Common myeloid progenitor, CD34-positive (primary cell): ENCODE results near the gene MEGF11.

ENCODE experiments used
- CTCF ChIA-PET: fragments of 350-600 bp; sonication (Branson Sonifier 250); formaldehyde crosslinking; loops from one replicate; lab custom pipeline; 2021; ENCODE audit warnings: antibody characterized with exemption; lab: Charles Lee
- POLR2A ChIA-PET: fragments of 350-600 bp; sonication (Branson Sonifier 250); formaldehyde crosslinking; loops from one replicate; lab custom pipeline; 2021; ENCODE audit warnings: antibody characterized with exemption; lab: Charles Lee
- DNase-seq, 3 donors: peaks; one replicate each; pipeline versions ENCODE4 v3.0.0 to v3.0.0-alpha.2; 2013
- H3K27ac ChIP-seq, 2 experiments: 1 replicate in 1 of 2; 2 replicates in 1 of 2; pipeline ENCODE4 v1.7.0; 2013; ENCODE audit warnings: inconsistent platforms in 2 of 2, low read length in 2 of 2, mild to moderate bottlenecking in 2 of 2, low read depth in 1 of 2, moderate library complexity in 1 of 2; ENCODE audit not compliant: severe bottlenecking in 2 of 2, insufficient read depth in 1 of 2, poor library complexity in 1 of 2
- H3K27me3 ChIP-seq, 5 experiments: replicated peaks in 2 of 5; 1 replicate in 3 of 5; 2 replicates in 2 of 5; pipeline versions ENCODE4 v1.6.1 to v1.7.0; 2013; ENCODE audit warnings: low read length in 4 of 5, mild to moderate bottlenecking in 2 of 5, moderate library complexity in 2 of 5, inconsistent platforms in 1 of 5; ENCODE audit not compliant: insufficient read depth in 5 of 5, control insufficient read depth in 4 of 5
- H3K36me3 ChIP-seq, 4 experiments: 1 replicate in 2 of 4; 2 replicates in 2 of 4; pipeline versions ENCODE4 v1.6.1 to v1.7.0; 2013; ENCODE audit warnings: low read length in 3 of 4, control low read depth in 1 of 4, mild to moderate bottlenecking in 1 of 4; ENCODE audit not compliant: control insufficient read depth in 4 of 4, insufficient read depth in 4 of 4
- H3K4me1 ChIP-seq, 4 experiments: 1 replicate in 3 of 4; 2 replicates in 1 of 4; pipeline versions ENCODE4 v1.6.1 to v1.7.1; 2013; ENCODE audit warnings: low read length in 3 of 4, mild to moderate bottlenecking in 3 of 4, control low read depth in 1 of 4, inconsistent platforms in 1 of 4, moderate library complexity in 1 of 4; ENCODE audit not compliant: control insufficient read depth in 4 of 4, insufficient read depth in 4 of 4; ENCODE audit errors: control extremely low read depth in 1 of 4
- H3K4me3 ChIP-seq, 7 experiments: 1 replicate in 4 of 7; 2 replicates in 3 of 7; pipeline versions ENCODE4 v1.5.1 to v1.7.0; 2013; ENCODE audit warnings: mild to moderate bottlenecking in 7 of 7, low read length in 6 of 7, moderate library complexity in 6 of 7, inconsistent platforms in 2 of 7, low read depth in 2 of 7, control low read depth in 1 of 7; ENCODE audit not compliant: insufficient read depth in 4 of 7, control insufficient read depth in 1 of 7; ENCODE audit errors: extremely low read depth in 1 of 7
- H3K9me3 ChIP-seq, 5 experiments: 1 replicate in 4 of 5; 2 replicates in 1 of 5; pipeline versions ENCODE4 v1.6.1 to v1.7.1; 2013; ENCODE audit warnings: low read length in 4 of 5, mild to moderate bottlenecking in 2 of 5, inconsistent platforms in 1 of 5, low read depth in 1 of 5, moderate library complexity in 1 of 5; ENCODE audit not compliant: control insufficient read depth in 4 of 5, insufficient read depth in 2 of 5; ENCODE audit errors: control extremely low read depth in 1 of 5
- WGBS: methylation state at CpG from one replicate; pipeline ENCODE4 v1.1.5; 2013; ENCODE audit not compliant: insufficient coverage; 5-methylcytosine and 5-hydroxymethylcytosine counted together

MEGF11 gene

GRCh38 chr15:66076591-66077319 is 176.8 kb downstream of the MEGF11 start:
- Histone ChIP-seq H3K36me3 (no peaks in the 10 kb centered on the region), H3K4me1 (no peaks in the 10 kb centered on the region), H3K27me3 (peaks cover 0 to 35% (median 12%) of the 10 kb centered on the region in 5 experiments), H3K4me3 (no peak overlapping the region), H3K27ac (no peak overlapping the region), H3K9me3 (no peaks in the 10 kb centered on the region)
- 92% methylated on average over 2 of the region's 4 CpGs for WGBS
- POLR2A ChIA-PET = no interaction called here
- DNase-seq = no peak
- CTCF ChIA-PET = no interaction called here

- Histone ChIP-seq H3K27ac (no peak overlapping the region), H3K36me3 (no peaks in the 10 kb centered on the region), H3K27me3 (peaks cover 0 to 34% (median 16%) of the 10 kb centered on the region in 5 experiments), H3K4me3 (no peak overlapping the region), H3K9me3 (no peaks in the 10 kb centered on the region), H3K4me1 (no peaks in the 10 kb centered on the region)
- DNase-seq = no peak
- ChIA-PET CTCF (interaction anchor here (1.0 to 1.2 kb wide), 2 partner anchors 9 to 13 kb away, joined by 3 read pairs; no protein-coding TSS in a partner anchor), POLR2A (no interaction called here)
- WGBS = 100% methylated on average over 1 of the region's 1 CpG
These were observed 177.6 kb downstream of the MEGF11 start for GRCh38 chr15:66075947-66076346.

GRCh38 chr15:66072616-66073361 is 180.8 kb downstream of the MEGF11 start:
- CTCF ChIA-PET = interaction anchor here (1.9 kb wide), 1 partner anchor 10 kb away, joined by 3 read pairs; no protein-coding TSS in a partner anchor
- no peak for DNase-seq

GRCh38 chr15:66071921-66072295 is 181.6 kb downstream of the MEGF11 start:
- H3K4me3 ChIP-seq = no peak overlapping the region
- H3K4me1 ChIP-seq = no peaks in the 10 kb centered on the region
- WGBS = 95% methylated on average over 7 of the region's 7 CpGs
- H3K27me3 ChIP-seq = peaks cover 0 to 23% (median 0%) of the 10 kb centered on the region in 5 experiments
- no peaks in the 10 kb centered on the region for H3K36me3 ChIP-seq
- no peak for DNase-seq
- ChIA-PET POLR2A (no interaction called here), CTCF (interaction anchor here (1.9 kb wide), 1 partner anchor 9 kb away, joined by 3 read pairs; no protein-coding TSS in a partner anchor)
- H3K9me3 ChIP-seq = no peaks in the 10 kb centered on the region
- no peak overlapping the region for H3K27ac ChIP-seq

More at GRCh38 chr15:66072616-66073361, 180.8 kb downstream of the MEGF11 start:
- Histone ChIP-seq H3K27ac (no peak overlapping the region), H3K9me3 (no peaks in the 10 kb centered on the region), H3K4me3 (no peak overlapping the region), H3K36me3 (no peaks in the 10 kb centered on the region), H3K27me3 (peaks cover 0 to 26% (median 3%) of the 10 kb centered on the region in 5 experiments), H3K4me1 (no peaks in the 10 kb centered on the region)
- 72% methylated on average over 10 of the region's 11 CpGs for WGBS
- POLR2A ChIA-PET = no interaction called here

- CTCF ChIA-PET = interaction anchor here (1.9 kb wide), 1 partner anchor 8 kb away, joined by 3 read pairs; no protein-coding TSS in a partner anchor
- 94% methylated on average over 13 of the region's 14 CpGs for WGBS
- no peak overlapping the region for H3K27ac ChIP-seq
- H3K9me3 ChIP-seq = no peaks in the 10 kb centered on the region
- H3K27me3 ChIP-seq = peaks cover 0 to 23% (median 0%) of the 10 kb centered on the region in 5 experiments
- no peak for DNase-seq
- H3K4me3 ChIP-seq = no peak overlapping the region
- no peaks in the 10 kb centered on the region for H3K36me3 ChIP-seq
- POLR2A ChIA-PET = no interaction called here
- no peaks in the 10 kb centered on the region for H3K4me1 ChIP-seq
These were observed 182.2 kb downstream of the MEGF11 start for GRCh38 chr15:66071160-66071920.

- Histone ChIP-seq H3K4me3 (no peak overlapping the region), H3K27me3 (peaks cover 0 to 23% (median 0%) of the 10 kb centered on the region in 5 experiments), H3K27ac (no peak overlapping the region), H3K4me1 (no peaks in the 10 kb centered on the region), H3K36me3 (no peaks in the 10 kb centered on the region), H3K9me3 (no peaks in the 10 kb centered on the region)
- WGBS = 94% methylated on average over 2 of the region's 7 CpGs
- no peak for DNase-seq
- ChIA-PET CTCF (no interaction called here), POLR2A (no interaction called here)
These were observed 183.2 kb downstream of the MEGF11 start for GRCh38 chr15:66070220-66070934.
